ENCODE results near the gene VHLL. TPM values are rescaled to one million over a fixed set of nuclear protein-coding genes. Genes with fewer than 3 reads are reported as not detected.

VHLL gene
- total RNA-seq, 1 donor from 2014 or later: not detected

DNA sequence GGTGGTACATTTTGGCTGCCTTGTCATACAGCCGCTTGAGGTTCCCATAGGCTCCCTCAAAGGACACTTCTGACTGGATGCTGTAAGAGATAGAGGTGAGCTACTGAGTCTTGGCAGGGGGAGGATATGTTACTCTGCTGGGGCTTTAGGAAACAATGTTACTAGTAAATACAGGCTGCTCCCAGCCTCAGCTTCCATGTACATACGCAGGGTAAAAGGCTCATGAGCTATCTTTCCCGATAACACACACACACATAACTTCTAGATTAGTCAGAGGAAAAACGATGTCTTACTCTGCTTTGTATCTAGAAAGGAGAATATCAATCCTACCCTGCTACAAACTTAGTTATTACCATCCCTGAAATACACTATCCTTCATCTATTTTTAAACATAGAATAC is 30.8 kb downstream of the VHLL start:
- no peak overlapping the region for H3K27ac Mint-ChIP-seq (ENCODE audit: unreplicated experiment)
- no peaks in the 10 kb centered on the region for H3K4me1 Mint-ChIP-seq (ENCODE audit: unreplicated experiment)
- DNase-seq (ENCODE audit: extremely low spot score, unreplicated experiment): no peak
- no peaks in the 10 kb centered on the region for H3K27me3 Mint-ChIP-seq (ENCODE audit: unreplicated experiment)
- H3K36me3 Mint-ChIP-seq (ENCODE audit: unreplicated experiment): peaks cover 62% of the 10 kb centered on the region
- TF ChIP-seq, protein P1, sequence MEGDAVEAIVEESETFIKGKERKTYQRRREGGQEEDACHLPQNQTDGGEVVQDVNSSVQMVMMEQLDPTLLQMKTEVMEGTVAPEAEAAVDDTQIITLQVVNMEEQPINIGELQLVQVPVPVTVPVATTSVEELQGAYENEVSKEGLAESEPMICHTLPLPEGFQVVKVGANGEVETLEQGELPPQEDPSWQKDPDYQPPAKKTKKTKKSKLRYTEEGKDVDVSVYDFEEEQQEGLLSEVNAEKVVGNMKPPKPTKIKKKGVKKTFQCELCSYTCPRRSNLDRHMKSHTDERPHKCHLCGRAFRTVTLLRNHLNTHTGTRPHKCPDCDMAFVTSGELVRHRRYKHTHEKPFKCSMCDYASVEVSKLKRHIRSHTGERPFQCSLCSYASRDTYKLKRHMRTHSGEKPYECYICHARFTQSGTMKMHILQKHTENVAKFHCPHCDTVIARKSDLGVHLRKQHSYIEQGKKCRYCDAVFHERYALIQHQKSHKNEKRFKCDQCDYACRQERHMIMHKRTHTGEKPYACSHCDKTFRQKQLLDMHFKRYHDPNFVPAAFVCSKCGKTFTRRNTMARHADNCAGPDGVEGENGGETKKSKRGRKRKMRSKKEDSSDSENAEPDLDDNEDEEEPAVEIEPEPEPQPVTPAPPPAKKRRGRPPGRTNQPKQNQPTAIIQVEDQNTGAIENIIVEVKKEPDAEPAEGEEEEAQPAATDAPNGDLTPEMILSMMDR (IDR thresholded peaks at IDR 0.05): no peak
- no peaks in the 10 kb centered on the region for H3K9me3 Mint-ChIP-seq (ENCODE audit: unreplicated experiment)
- H3K4me3 Mint-ChIP-seq (ENCODE audit: unreplicated experiment): no peak overlapping the region

DNA sequence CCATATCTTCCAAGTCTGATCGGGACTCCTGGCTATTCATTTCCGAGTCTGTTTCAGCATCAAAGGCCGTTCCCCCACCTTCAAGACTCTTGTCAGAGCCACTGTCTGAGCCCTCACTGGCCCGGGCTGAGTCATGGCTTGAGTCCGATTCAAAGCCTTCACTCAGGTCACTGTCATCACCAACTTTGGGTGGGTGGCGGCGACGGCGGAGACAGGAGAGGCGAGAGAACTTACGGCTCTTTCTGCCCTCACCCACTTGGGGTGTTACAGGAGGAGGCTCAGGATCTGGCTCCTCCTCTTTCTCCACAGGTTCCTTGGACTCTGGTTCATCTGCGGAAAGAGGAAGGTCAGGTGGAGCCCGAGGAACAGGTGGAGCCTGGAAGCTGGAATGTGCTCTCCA is 33.1 kb downstream of the VHLL start:
- H3K36me3 Mint-ChIP-seq (ENCODE audit: unreplicated experiment): peaks cover 61% of the 10 kb centered on the region
- H3K27ac Mint-ChIP-seq (ENCODE audit: unreplicated experiment): no peak overlapping the region

DNA sequence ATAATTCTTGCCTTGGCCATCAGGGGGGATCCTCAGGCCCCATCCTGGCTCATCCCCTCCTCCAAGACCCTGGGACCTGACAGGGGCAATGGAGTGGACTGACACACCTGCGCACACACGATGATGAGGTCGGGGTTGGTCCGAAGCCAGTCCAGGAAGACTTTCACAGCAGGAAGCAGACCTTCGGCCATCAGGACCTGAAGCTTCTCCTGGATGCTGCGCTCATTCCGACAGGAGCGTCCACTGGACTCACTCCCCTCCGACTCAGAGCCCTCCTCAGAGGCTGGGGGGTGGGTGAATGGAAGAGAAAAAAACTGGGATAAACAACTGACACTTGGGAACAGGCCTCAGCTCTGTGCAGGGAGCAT is 35.8 kb downstream of the VHLL start:
- no peak overlapping the region for H3K4me3 Mint-ChIP-seq (ENCODE audit: unreplicated experiment)
- H3K36me3 Mint-ChIP-seq (ENCODE audit: unreplicated experiment): peaks cover 67% of the 10 kb centered on the region
- no peaks in the 10 kb centered on the region for H3K4me1 Mint-ChIP-seq (ENCODE audit: unreplicated experiment)
- no peaks in the 10 kb centered on the region for H3K9me3 Mint-ChIP-seq (ENCODE audit: unreplicated experiment)
- TF ChIP-seq, protein P1 (IDR thresholded peaks at IDR 0.05): no peak
- H3K27ac Mint-ChIP-seq (ENCODE audit: unreplicated experiment): no peak overlapping the region
- no peak for DNase-seq (ENCODE audit: extremely low spot score, unreplicated experiment)
- H3K27me3 Mint-ChIP-seq (ENCODE audit: unreplicated experiment): no peaks in the 10 kb centered on the region

More for the DNA sequence above, 33.1 kb downstream of the VHLL start:
- Mint-ChIP-seq H3K9me3 (ENCODE audit: unreplicated experiment) (no peaks in the 10 kb centered on the region), H3K4me3 (ENCODE audit: unreplicated experiment) (no peak overlapping the region), H3K27me3 (ENCODE audit: unreplicated experiment) (no peaks in the 10 kb centered on the region), H3K4me1 (ENCODE audit: unreplicated experiment) (no peaks in the 10 kb centered on the region)
- TF ChIP-seq, protein P1 (IDR thresholded peaks at IDR 0.05): no peak
- DNase-seq (ENCODE audit: extremely low spot score, unreplicated experiment): no peak

DNA sequence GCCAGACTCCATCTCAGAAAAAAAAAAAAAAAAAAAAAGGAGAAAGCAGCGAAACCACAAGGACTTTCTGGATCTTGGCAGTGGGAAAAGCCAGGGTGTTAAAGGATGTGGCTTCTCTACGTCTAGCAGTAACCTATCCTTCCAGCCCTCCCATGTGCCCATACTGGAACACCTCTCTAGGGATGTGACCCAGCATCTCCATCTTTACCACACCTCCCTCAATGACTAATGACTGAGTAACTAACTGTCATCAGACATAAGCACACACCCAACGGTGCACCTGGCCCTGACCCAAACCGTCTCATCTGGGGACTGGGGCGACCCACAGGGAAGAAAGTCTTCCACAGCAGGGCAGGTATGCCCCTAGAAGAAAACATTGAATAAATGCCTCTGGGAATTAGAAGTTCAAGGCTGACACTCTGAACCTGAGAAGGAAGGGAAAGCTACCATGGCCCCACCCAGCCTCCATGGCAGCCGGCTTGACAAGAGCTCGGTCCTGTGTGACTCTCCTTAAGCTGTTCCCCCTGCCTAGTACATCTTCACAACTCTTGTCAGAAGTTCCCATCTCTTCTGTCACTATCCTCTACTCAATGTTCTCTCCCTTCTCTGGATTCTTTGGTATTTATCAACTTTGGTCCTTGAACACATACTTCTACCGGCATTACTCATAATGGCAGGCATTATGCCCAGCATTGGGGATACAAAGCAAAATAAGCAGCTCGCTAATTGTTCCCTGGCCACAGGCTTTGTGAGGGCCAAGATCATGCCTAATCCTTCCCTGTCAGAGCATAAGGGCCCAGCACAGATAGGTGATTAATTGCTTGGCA is 36.4 kb downstream of the VHLL start:
- no peak for DNase-seq (ENCODE audit: extremely low spot score, unreplicated experiment)
- peaks cover 69% of the 10 kb centered on the region for H3K36me3 Mint-ChIP-seq (ENCODE audit: unreplicated experiment)
- no peak overlapping the region for H3K27ac Mint-ChIP-seq (ENCODE audit: unreplicated experiment)
- H3K27me3 Mint-ChIP-seq (ENCODE audit: unreplicated experiment): no peaks in the 10 kb centered on the region
- TF ChIP-seq, protein P1 (IDR thresholded peaks at IDR 0.05): no peak
- no peak overlapping the region for H3K4me3 Mint-ChIP-seq (ENCODE audit: unreplicated experiment)
- no peaks in the 10 kb centered on the region for H3K4me1 Mint-ChIP-seq (ENCODE audit: unreplicated experiment)
- no peaks in the 10 kb centered on the region for H3K9me3 Mint-ChIP-seq (ENCODE audit: unreplicated experiment)

DNA sequence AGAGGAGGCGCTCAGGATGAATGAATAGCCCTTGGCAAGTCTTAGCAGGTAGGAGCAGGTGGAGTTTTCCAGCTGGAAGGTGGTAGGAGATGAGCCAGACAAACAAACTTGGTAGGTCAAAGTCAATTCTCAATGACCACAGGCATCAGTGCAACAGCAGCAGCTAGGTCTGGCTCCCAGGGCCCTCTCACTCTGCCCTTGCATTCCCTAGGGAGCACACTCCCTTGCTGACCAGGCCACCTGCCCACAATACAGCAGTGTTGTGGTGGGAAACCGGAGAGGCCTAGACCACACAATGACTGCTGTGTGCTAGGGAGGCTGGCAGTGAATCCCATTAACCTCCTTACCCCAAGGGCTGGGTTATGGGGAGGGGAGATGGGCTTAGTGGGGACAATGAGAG is 38.2 kb downstream of the VHLL start:
- Mint-ChIP-seq H3K9me3 (ENCODE audit: unreplicated experiment) (no peaks in the 10 kb centered on the region), H3K4me1 (ENCODE audit: unreplicated experiment) (no peaks in the 10 kb centered on the region), H3K36me3 (ENCODE audit: unreplicated experiment) (peaks cover 61% of the 10 kb centered on the region), H3K4me3 (ENCODE audit: unreplicated experiment) (no peak overlapping the region), H3K27me3 (ENCODE audit: unreplicated experiment) (no peaks in the 10 kb centered on the region), H3K27ac (ENCODE audit: unreplicated experiment) (no peak overlapping the region)
- TF ChIP-seq, protein P1 (IDR thresholded peaks at IDR 0.05): no peak
- no peak for DNase-seq (ENCODE audit: extremely low spot score, unreplicated experiment)

All from osteocyte (in vitro differentiated cells).